ENCODE measurements around the gene DOCK3. TPM values are rescaled to one million over a fixed set of nuclear protein-coding genes. Genes with fewer than 3 reads are reported as not detected.
A peak's percentile ranks its signal among the peaks of the same experiment; 100 is the strongest.
"Not testable (repeated sequence)": the region's sequence is repeated elsewhere in the genome, so short reads cannot be mapped to it uniquely, and the experiment has no call there.

Gene DOCK3
- total RNA-seq, 8 experiments from 2014 or later, result 1.0 to 17.3 (median 9.7) TPM

- in situ Hi-C loops (cut with MboI; ENCODE audit: low pct_unique_long_range_greater_than_20kb in 2 of 9, low sequenced_read_pairs in 9 of 9, unreplicated experiment in 9 of 9); H3K4me1 ChIP-seq (replicated peaks in 1 of 2); ATAC-seq (replicated peaks in 6 of 8); H3K4me3 ChIP-seq; H3K27ac ChIP-seq: not testable (repeated sequence)
- WGBS, 10 experiments, result 93% methylated on average over 3 of the region's 13 CpGs; no CpG with 5 or more reads in 9 of the 10 experiments
These were observed 524.6 kb downstream of the DOCK3 start for GRCh38 chr3:51199296-51199695.

- Histone ChIP-seq H3K4me3 (no peak overlapping the region), H3K4me1 (replicated peaks in 1 of 2) (no peaks in the 10 kb centered on the region), H3K27ac (no peak overlapping the region)
- ATAC-seq (replicated peaks in 6 of 8), result peak in 3 of 8 experiments; percentile 68 to 98 (median 96)
- 17 to 70% (median 30%) methylated on average over 1 to 2 of the region's 2 CpGs; no CpG with 5 or more reads in 6 of the 10 experiments for WGBS, 10 experiments
- in situ Hi-C loops (cut with MboI; ENCODE audit: low pct_unique_long_range_greater_than_20kb in 2 of 9, low sequenced_read_pairs in 9 of 9, unreplicated experiment in 9 of 9), result no loop called here
These were observed 541.6 kb downstream of the DOCK3 start for GRCh38 chr3:51216291-51216690.

- 50 to 100% (median 85%) methylated on average over 1 to 2 of the region's 2 CpGs; no CpG with 5 or more reads in 2 of the 10 experiments for WGBS, 10 experiments
- no peaks in the 10 kb centered on the region for H3K4me1 ChIP-seq (replicated peaks in 1 of 2)
- no peak overlapping the region for H3K27ac ChIP-seq
- H3K4me3 ChIP-seq, result no peak overlapping the region
- no peak for ATAC-seq (replicated peaks in 6 of 8)
- in situ Hi-C loops (cut with MboI; ENCODE audit: low pct_unique_long_range_greater_than_20kb in 2 of 9, low sequenced_read_pairs in 9 of 9, unreplicated experiment in 9 of 9), result no loop called here
These were observed 547.2 kb downstream of the DOCK3 start for GRCh38 chr3:51221959-51222358.

GRCh38 chr3:51224283-51224682, 549.6 kb downstream of the DOCK3 start:
- in situ Hi-C loops (cut with MboI; ENCODE audit: low pct_unique_long_range_greater_than_20kb in 2 of 9, low sequenced_read_pairs in 9 of 9, unreplicated experiment in 9 of 9), result no loop called here
- Histone ChIP-seq H3K4me1 (replicated peaks in 1 of 2) (no peaks in the 10 kb centered on the region), H3K27ac (no peak overlapping the region), H3K4me3 (no peak overlapping the region)
- WGBS, 10 experiments, result 38 to 100% (median 83%) methylated on average over 1 of the region's 1 CpG; no CpG with 5 or more reads in 1 of the 10 experiments
- ATAC-seq (replicated peaks in 6 of 8), result no peak

GRCh38 chr3:51224843-51225242, 550.1 kb downstream of the DOCK3 start:
- ATAC-seq (replicated peaks in 6 of 8), result no peak
- WGBS, 10 experiments, result 0 to 100% (median 64%) methylated on average over 1 of the region's 1 CpG; no CpG with 5 or more reads in 4 of the 10 experiments
- in situ Hi-C loops (cut with MboI; ENCODE audit: low pct_unique_long_range_greater_than_20kb in 2 of 9, low sequenced_read_pairs in 9 of 9, unreplicated experiment in 9 of 9), result no loop called here
- Histone ChIP-seq H3K4me1 (replicated peaks in 1 of 2) (no peaks in the 10 kb centered on the region), H3K27ac (no peak overlapping the region), H3K4me3 (no peak overlapping the region)

- H3K4me1 ChIP-seq (replicated peaks in 1 of 2), result no peaks in the 10 kb centered on the region
- no peak overlapping the region for H3K27ac ChIP-seq
- ATAC-seq (replicated peaks in 6 of 8), result no peak
- WGBS, 10 experiments, result 0 to 100% (median 75%) methylated on average over 1 to 2 of the region's 3 CpGs; no CpG with 5 or more reads in 6 of the 10 experiments
- H3K4me3 ChIP-seq, result no peak overlapping the region
- in situ Hi-C loops (cut with MboI; ENCODE audit: low pct_unique_long_range_greater_than_20kb in 2 of 9, low sequenced_read_pairs in 9 of 9, unreplicated experiment in 9 of 9), result no loop called here
These were observed 568.2 kb downstream of the DOCK3 start for GRCh38 chr3:51242939-51243338.

- ATAC-seq (replicated peaks in 6 of 8), result no peak
- no peaks in the 10 kb centered on the region for H3K4me1 ChIP-seq (replicated peaks in 1 of 2)
- H3K4me3 ChIP-seq, result no peak overlapping the region
- H3K27ac ChIP-seq, result no peak overlapping the region
- in situ Hi-C loops (cut with MboI; ENCODE audit: low pct_unique_long_range_greater_than_20kb in 2 of 9, low sequenced_read_pairs in 9 of 9, unreplicated experiment in 9 of 9), result no loop called here
These were observed 569.2 kb downstream of the DOCK3 start for GRCh38 chr3:51243924-51244323.

GRCh38 chr3:51245867-51246266, 571.1 kb downstream of the DOCK3 start:
- H3K4me3 ChIP-seq, result no peak overlapping the region
- peak in 2 of 8 experiments; percentile 66 to 74 for ATAC-seq (replicated peaks in 6 of 8)
- H3K4me1 ChIP-seq (replicated peaks in 1 of 2), result no peaks in the 10 kb centered on the region
- H3K27ac ChIP-seq, result no peak overlapping the region
- in situ Hi-C loops (cut with MboI; ENCODE audit: low pct_unique_long_range_greater_than_20kb in 2 of 9, low sequenced_read_pairs in 9 of 9, unreplicated experiment in 9 of 9), result no loop called here
- 28 to 100% (median 60%) methylated on average over 1 to 2 of the region's 2 CpGs; no CpG with 5 or more reads in 3 of the 10 experiments for WGBS, 10 experiments

- in situ Hi-C loops (cut with MboI; ENCODE audit: low pct_unique_long_range_greater_than_20kb in 2 of 9, low sequenced_read_pairs in 9 of 9, unreplicated experiment in 9 of 9), result no loop called here
- H3K27ac ChIP-seq, result no peak overlapping the region
- WGBS, 10 experiments, result 0 to 100% (median 100%) methylated on average over 1 of the region's 1 CpG; no CpG with 5 or more reads in 7 of the 10 experiments
- no peak for ATAC-seq (replicated peaks in 6 of 8)
- H3K4me1 ChIP-seq (replicated peaks in 1 of 2), result no peaks in the 10 kb centered on the region
- H3K4me3 ChIP-seq, result no peak overlapping the region
These were observed 583.1 kb downstream of the DOCK3 start for GRCh38 chr3:51257870-51258269.

- in situ Hi-C loops (cut with MboI; ENCODE audit: low pct_unique_long_range_greater_than_20kb in 2 of 9, low sequenced_read_pairs in 9 of 9, unreplicated experiment in 9 of 9); H3K27ac ChIP-seq; H3K4me1 ChIP-seq (replicated peaks in 1 of 2); ATAC-seq (replicated peaks in 6 of 8); H3K4me3 ChIP-seq: not testable (repeated sequence)
- 52 to 100% (median 80%) methylated on average over 1 to 3 of the region's 4 CpGs; no CpG with 5 or more reads in 2 of the 10 experiments for WGBS, 10 experiments
These were observed 589.4 kb downstream of the DOCK3 start for GRCh38 chr3:51264166-51264565.

GRCh38 chr3:51268132-51268531, 593.4 kb downstream of the DOCK3 start:
- Histone ChIP-seq H3K4me3 (no peak overlapping the region), H3K27ac (no peak overlapping the region), H3K4me1 (replicated peaks in 1 of 2) (no peaks in the 10 kb centered on the region)
- in situ Hi-C loops (cut with MboI; ENCODE audit: low pct_unique_long_range_greater_than_20kb in 2 of 9, low sequenced_read_pairs in 9 of 9, unreplicated experiment in 9 of 9), result no loop called here
- no peak for ATAC-seq (replicated peaks in 6 of 8)

GRCh38 chr3:51269466-51269865, 594.7 kb downstream of the DOCK3 start:
- H3K4me3 ChIP-seq, result no peak overlapping the region
- in situ Hi-C loops (cut with MboI; ENCODE audit: low pct_unique_long_range_greater_than_20kb in 2 of 9, low sequenced_read_pairs in 9 of 9, unreplicated experiment in 9 of 9), result no loop called here
- H3K4me1 ChIP-seq (replicated peaks in 1 of 2), result no peaks in the 10 kb centered on the region
- ATAC-seq (replicated peaks in 6 of 8), result no peak
- no peak overlapping the region for H3K27ac ChIP-seq

GRCh38 chr3:51270559-51270958, 595.8 kb downstream of the DOCK3 start:
- no peak overlapping the region for H3K4me3 ChIP-seq
- in situ Hi-C loops (cut with MboI; ENCODE audit: low pct_unique_long_range_greater_than_20kb in 2 of 9, low sequenced_read_pairs in 9 of 9, unreplicated experiment in 9 of 9), result no loop called here
- H3K4me1 ChIP-seq (replicated peaks in 1 of 2), result no peaks in the 10 kb centered on the region
- no peak overlapping the region for H3K27ac ChIP-seq
- 17 to 100% (median 63%) methylated on average over 1 to 3 of the region's 3 CpGs; no CpG with 5 or more reads in 4 of the 10 experiments for WGBS, 10 experiments
- ATAC-seq (replicated peaks in 6 of 8), result no peak

- no peak overlapping the region for H3K27ac ChIP-seq
- no peak for ATAC-seq (replicated peaks in 6 of 8)
- no peaks in the 10 kb centered on the region for H3K4me1 ChIP-seq (replicated peaks in 1 of 2)
- H3K4me3 ChIP-seq, result no peak overlapping the region
- 33 to 100% (median 75%) methylated on average over 1 of the region's 1 CpG; no CpG with 5 or more reads in 5 of the 10 experiments for WGBS, 10 experiments
- in situ Hi-C loops (cut with MboI; ENCODE audit: low pct_unique_long_range_greater_than_20kb in 2 of 9, low sequenced_read_pairs in 9 of 9, unreplicated experiment in 9 of 9), result no loop called here
These were observed 596.4 kb downstream of the DOCK3 start for GRCh38 chr3:51271172-51271571.
